Smooth muscle cell (in vitro differentiated cells): ENCODE measurements around the gene IFT88. TPM values are rescaled to one million over a fixed set of nuclear protein-coding genes. Genes with fewer than 3 reads are reported as not detected.

Experiments
- DNase-seq: peaks from one replicate; lab custom pipeline; 2025; ENCODE audit not compliant: unreplicated experiment; lab: John Stamatoyannopoulos, UW
- H2AFZ ChIP-seq: fragments of 200-600 bp; sonication (generic); 2 replicates; pipeline ENCODE4 v1.6.0; 2016; ENCODE audit warnings: antibody characterized with exemption, low read depth, mild to moderate bottlenecking
- H3F3A ChIP-seq: fragments of 200-600 bp; sonication (generic); 2 replicates; pipeline ENCODE4 v1.6.0; 2017; ENCODE audit warnings: antibody characterized with exemption, low read depth
- H3K27ac ChIP-seq: fragments of 200-600 bp; sonication (generic); 2 replicates; pipeline ENCODE4 v1.5.1; 2016; ENCODE audit warnings: low read depth, mild to moderate bottlenecking
- H3K27me3 ChIP-seq: fragments of 200-600 bp; sonication (generic); 2 replicates; pipeline ENCODE4 v1.6.1; 2016; ENCODE audit warnings: low read depth, mild to moderate bottlenecking
- H3K36me3 ChIP-seq: fragments of 200-600 bp; sonication (generic); 2 replicates; pipeline ENCODE4 v1.5.1; 2016; ENCODE audit warnings: low read depth
- H3K4me1 ChIP-seq: fragments of 200-600 bp; sonication (generic); 2 replicates; pipeline ENCODE4 v1.5.1; 2016; ENCODE audit warnings: low read depth
- H3K4me2 ChIP-seq: fragments of 200-600 bp; sonication (generic); 2 replicates; pipeline ENCODE4 v1.6.0; 2016; ENCODE audit warnings: mild to moderate bottlenecking
- H3K4me3 ChIP-seq: fragments of 200-600 bp; sonication (generic); 2 replicates; pipeline ENCODE4 v1.5.1; 2016; ENCODE audit warnings: mild to moderate bottlenecking
- H3K79me2 ChIP-seq: fragments of 200-600 bp; sonication (generic); 2 replicates; pipeline ENCODE4 v1.6.0; 2016; ENCODE audit warnings: low read depth, mild to moderate bottlenecking
- H3K9ac ChIP-seq: fragments of 200-600 bp; sonication (generic); 2 replicates; pipeline ENCODE4 v1.6.0; 2016; ENCODE audit warnings: low read depth
- H3K9me3 ChIP-seq: fragments of 200-600 bp; sonication (generic); replicated peaks from 2 replicates; pipeline ENCODE4 v1.5.1; 2016; ENCODE audit warnings: low read depth
- H4K20me1 ChIP-seq: fragments of 200-600 bp; sonication (generic); 2 replicates; pipeline ENCODE4 v1.6.0; 2016; ENCODE audit warnings: low read depth
- WGBS: methylation state at CpG from one replicate; pipeline ENCODE4 v1.1.7; 2016; ENCODE audit warnings: low lambda C conversion rate; 5-methylcytosine and 5-hydroxymethylcytosine counted together
- polyA plus RNA-seq: library from polyadenylated mRNA; unstranded; fragments of >200 nt; fragmentation: Nextera tagmentation; extraction: Ambion mirVana; gene quantifications from 2 replicates; pipeline ENCODE4 v1.2.1, GENCODE V29; 2016
- total RNA-seq: library from RNA; depleted of rRNA; stranded (reverse); fragments of >200 nt; gene quantifications from 2 replicates; pipeline ENCODE4 v1.2.3, GENCODE V29; 2014
- TF ChIP-seq, protein P1 (sequence below): fragments of 200-600 bp; sonication (generic); IDR thresholded peaks from 2 replicates; pipeline ENCODE4 v1.5.1; 2017; ENCODE audit warnings: borderline replicate concordance, mild to moderate bottlenecking, antibody characterized with exemption; ENCODE audit not compliant: insufficient read depth, poor library complexity, severe bottlenecking

The IFT88 gene
- total and polyA plus RNA-seq, 2 experiments from 2014 or later = 9.0 to 13.4 TPM

DNA sequence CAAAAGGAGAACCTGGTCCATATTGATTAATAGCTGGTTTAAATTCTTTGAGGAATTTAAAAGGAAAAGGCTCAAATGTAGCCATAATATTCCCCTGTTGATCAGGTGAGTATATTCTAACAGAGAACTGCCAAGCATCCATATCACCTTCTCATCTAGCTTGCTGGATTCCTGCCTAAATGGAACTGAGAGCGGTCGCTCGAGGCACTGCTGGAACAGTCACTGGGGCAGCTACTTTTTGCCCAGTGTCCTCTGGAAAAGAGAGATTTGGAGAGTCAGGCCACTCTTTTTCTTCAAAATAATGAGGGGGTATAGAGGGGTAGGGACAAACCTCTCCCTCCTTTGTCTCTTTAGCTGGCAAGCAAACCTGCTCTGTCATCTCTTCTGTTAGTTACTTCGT is 117.1 kb downstream of the IFT88 start:
- TF ChIP-seq, protein P1, sequence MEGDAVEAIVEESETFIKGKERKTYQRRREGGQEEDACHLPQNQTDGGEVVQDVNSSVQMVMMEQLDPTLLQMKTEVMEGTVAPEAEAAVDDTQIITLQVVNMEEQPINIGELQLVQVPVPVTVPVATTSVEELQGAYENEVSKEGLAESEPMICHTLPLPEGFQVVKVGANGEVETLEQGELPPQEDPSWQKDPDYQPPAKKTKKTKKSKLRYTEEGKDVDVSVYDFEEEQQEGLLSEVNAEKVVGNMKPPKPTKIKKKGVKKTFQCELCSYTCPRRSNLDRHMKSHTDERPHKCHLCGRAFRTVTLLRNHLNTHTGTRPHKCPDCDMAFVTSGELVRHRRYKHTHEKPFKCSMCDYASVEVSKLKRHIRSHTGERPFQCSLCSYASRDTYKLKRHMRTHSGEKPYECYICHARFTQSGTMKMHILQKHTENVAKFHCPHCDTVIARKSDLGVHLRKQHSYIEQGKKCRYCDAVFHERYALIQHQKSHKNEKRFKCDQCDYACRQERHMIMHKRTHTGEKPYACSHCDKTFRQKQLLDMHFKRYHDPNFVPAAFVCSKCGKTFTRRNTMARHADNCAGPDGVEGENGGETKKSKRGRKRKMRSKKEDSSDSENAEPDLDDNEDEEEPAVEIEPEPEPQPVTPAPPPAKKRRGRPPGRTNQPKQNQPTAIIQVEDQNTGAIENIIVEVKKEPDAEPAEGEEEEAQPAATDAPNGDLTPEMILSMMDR = no peak
- Histone ChIP-seq H3K9me3 (no peaks in the 10 kb centered on the region), H3K4me3 (no peak overlapping the region), H3K9ac (no peak overlapping the region), H3K27me3 (no peaks in the 10 kb centered on the region), H2AFZ (no peak overlapping the region), H3K36me3 (no peaks in the 10 kb centered on the region), H3K27ac (no peak overlapping the region), H4K20me1 (no peaks in the 10 kb centered on the region), H3K4me1 (peaks cover 6% of the 10 kb centered on the region), H3F3A (no peaks in the 10 kb centered on the region), H3K4me2 (no peak overlapping the region), H3K79me2 (no peaks in the 10 kb centered on the region)
- 69% methylated on average over 4 of the region's 4 CpGs for WGBS
- DNase-seq = no peak

DNA sequence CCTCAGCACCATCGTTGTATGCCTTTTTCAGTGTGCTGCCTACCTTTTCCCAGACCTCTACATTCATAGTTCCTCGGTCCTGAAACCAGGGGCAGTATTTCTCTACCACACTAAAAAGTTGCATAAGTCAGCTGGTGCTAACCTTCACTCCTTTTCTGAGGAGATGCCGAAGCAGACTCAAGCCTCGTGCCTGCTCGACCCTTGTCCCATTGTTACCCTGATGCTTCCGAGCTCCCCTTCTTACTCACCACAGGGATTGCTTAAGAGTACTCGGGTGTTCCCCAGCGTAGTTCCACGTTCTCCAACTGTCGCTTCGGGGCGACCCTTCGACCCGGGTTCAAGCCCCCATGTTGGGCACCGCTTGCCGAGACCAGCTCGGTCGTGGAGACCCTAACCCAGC is 117.6 kb downstream of the IFT88 start:
- TF ChIP-seq, protein P1 = no peak
- DNase-seq = no peak
- Histone ChIP-seq H3K36me3 (no peaks in the 10 kb centered on the region), H3K4me3 (no peak overlapping the region), H3K4me2 (no peak overlapping the region), H3K9me3 (no peaks in the 10 kb centered on the region), H2AFZ (no peak overlapping the region), H3K9ac (no peak overlapping the region), H4K20me1 (no peaks in the 10 kb centered on the region), H3K79me2 (no peaks in the 10 kb centered on the region), H3K27me3 (no peaks in the 10 kb centered on the region), H3K4me1 (peaks cover 5% of the 10 kb centered on the region), H3K27ac (no peak overlapping the region), H3F3A (no peaks in the 10 kb centered on the region)
- 68% methylated on average over 18 of the region's 18 CpGs for WGBS

DNA sequence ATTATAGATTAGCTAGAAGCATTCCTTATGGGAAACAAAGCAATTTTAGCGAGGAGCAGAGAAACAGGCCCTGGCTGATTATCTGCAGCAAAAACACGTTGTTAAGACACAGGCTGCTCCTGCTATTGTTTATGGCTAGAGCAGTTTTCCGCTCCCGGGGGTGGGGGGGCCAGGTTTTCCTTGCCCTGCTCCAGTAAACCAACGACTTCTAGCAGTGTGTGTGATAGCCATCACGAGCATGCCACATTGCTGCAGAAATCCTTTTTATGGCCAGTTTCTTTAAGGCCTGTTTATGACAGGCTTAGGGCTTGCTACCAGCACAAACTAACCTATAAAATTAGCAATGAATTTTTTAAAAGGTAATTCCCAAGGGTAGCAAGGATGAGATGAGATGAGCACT is 118.1 kb downstream of the IFT88 start:
- H3F3A ChIP-seq = no peaks in the 10 kb centered on the region
- H4K20me1 ChIP-seq = no peaks in the 10 kb centered on the region
- no peaks in the 10 kb centered on the region for H3K9me3 ChIP-seq
- no peak for DNase-seq
- H3K4me1 ChIP-seq = peaks cover 5% of the 10 kb centered on the region
- H3K9ac ChIP-seq = no peak overlapping the region
- H3K79me2 ChIP-seq = no peaks in the 10 kb centered on the region
- WGBS = 3% methylated on average over 6 of the region's 6 CpGs
- no peak overlapping the region for H2AFZ ChIP-seq
- no peak overlapping the region for H3K4me2 ChIP-seq
- H3K27me3 ChIP-seq = no peaks in the 10 kb centered on the region
- TF ChIP-seq, protein P1 = no peak
- no peaks in the 10 kb centered on the region for H3K36me3 ChIP-seq
- H3K27ac ChIP-seq = no peak overlapping the region
- no peak overlapping the region for H3K4me3 ChIP-seq

DNA sequence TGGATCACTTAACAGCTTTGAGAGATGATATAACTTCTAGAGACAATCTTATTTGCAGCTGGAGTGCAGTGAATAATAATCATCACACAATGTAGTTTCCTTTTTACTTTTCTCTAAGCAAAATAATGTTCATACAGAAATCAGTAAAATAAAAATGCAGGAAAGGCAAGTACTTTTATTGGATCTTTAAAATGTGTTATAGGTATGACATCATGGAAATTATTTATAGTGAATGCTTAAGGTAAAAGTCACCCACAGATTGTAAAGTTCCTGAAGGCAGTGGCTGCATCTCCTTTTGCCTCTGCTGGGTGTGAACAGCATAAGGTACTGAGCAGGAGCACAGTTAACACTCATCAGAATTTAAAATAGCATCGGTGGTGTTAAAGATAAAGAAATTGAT is 119.2 kb downstream of the IFT88 start:
- Histone ChIP-seq H2AFZ (no peak overlapping the region), H3K79me2 (no peaks in the 10 kb centered on the region), H3K4me3 (no peak overlapping the region), H3F3A (no peaks in the 10 kb centered on the region), H3K9ac (no peak overlapping the region), H3K9me3 (no peaks in the 10 kb centered on the region), H3K27me3 (no peaks in the 10 kb centered on the region), H3K27ac (no peak overlapping the region), H3K36me3 (no peaks in the 10 kb centered on the region), H3K4me2 (no peak overlapping the region), H4K20me1 (no peaks in the 10 kb centered on the region), H3K4me1 (peaks cover 5% of the 10 kb centered on the region)
- no peak for DNase-seq
- TF ChIP-seq, protein P1 = no peak
- 87% methylated on average over 1 of the region's 1 CpG for WGBS
